K562 (cell line): Measurements from ENCODE around the gene ZFPM1. TPM values are rescaled to one million over a fixed set of nuclear protein-coding genes. Genes with fewer than 3 reads are reported as not detected.

Experiments
- ATF1 ChIP-seq, 2 experiments: fragments of 450-650 bp in 1 of 2; IDR thresholded peaks; 2 replicates each; pipeline ENCODE4 v1.6.1; 2016; ENCODE audit warnings: missing compliant biosample characterization in 1 of 2, missing genetic modification characterization in 1 of 2
- C11orf30 ChIP-seq: fragments of 450-650 bp; IDR thresholded peaks from 2 replicates; pipeline ENCODE4 v1.6.1; 2016; ENCODE audit warnings: low read depth, mild to moderate bottlenecking
- FIP1L1 ChIP-seq: fragments of 200-400 bp; formaldehyde crosslinking; IDR thresholded peaks from 2 replicates; pipeline ENCODE4 v1.6.1; 2018; ENCODE audit warnings: mild to moderate bottlenecking, low read depth, low read length; ENCODE audit not compliant: poor library complexity, severe bottlenecking
- MBD2 ChIP-seq: sonication (generic); IDR thresholded peaks from 2 replicates; pipeline ENCODE4 v1.6.1; 2016; ENCODE audit warnings: low read depth, borderline replicate concordance
- MTA1 ChIP-seq: fragments of 450-650 bp; IDR thresholded peaks from 2 replicates; pipeline ENCODE4 v1.6.1; 2017; ENCODE audit warnings: borderline replicate concordance
- NR2F6 ChIP-seq: fragments of 450-650 bp; formaldehyde crosslinking; IDR thresholded peaks from 2 replicates; pipeline ENCODE4 v1.4.0; 2020; ENCODE audit warnings: mild to moderate bottlenecking
- REST ChIP-seq, 2 experiments: fragments of 450-650 bp; formaldehyde crosslinking in 1 of 2; IDR thresholded peaks; 2 replicates each; pipeline versions ENCODE4 v1.4.0 to v1.6.1; 2014 to 2020; ENCODE audit warnings: mild to moderate bottlenecking in 2 of 2, borderline replicate concordance in 1 of 2, low read depth in 1 of 2
- SP2 ChIP-seq: IDR thresholded peaks from 2 replicates; pipeline ENCODE4 v1.6.1; 2011; ENCODE audit warnings: mild to moderate bottlenecking, low read depth, low read length, moderate library complexity; ENCODE audit not compliant: poor library complexity, severe bottlenecking; ENCODE audit errors: extremely low read depth
- TCF7L2 ChIP-seq: fragments of 150-350 bp; IDR thresholded peaks from 2 replicates; pipeline ENCODE4 v1.6.1; 2016; ENCODE audit warnings: low read depth, mild to moderate bottlenecking, low read length, moderate library complexity
- TGIF2 ChIP-seq: sonication (generic); formaldehyde crosslinking; IDR thresholded peaks from 2 replicates; pipeline ENCODE4 v1.8.1; 2022; ENCODE audit warnings: mild to moderate bottlenecking, missing genetic modification reagents, moderate library complexity
- ZBTB7A ChIP-seq: IDR thresholded peaks from 2 replicates; pipeline ENCODE4 v1.6.1; 2011; ENCODE audit warnings: low read depth, mild to moderate bottlenecking, low read length, moderate library complexity, borderline replicate concordance; ENCODE audit not compliant: control insufficient read depth
- ZKSCAN3 ChIP-seq: fragments of 250-450 bp; sonication (Bioruptor Pico); IDR thresholded peaks from 2 replicates; pipeline ENCODE4 v1.4.0; 2020
- ZNF263 ChIP-seq: sonication (generic); formaldehyde crosslinking; IDR thresholded peaks from 2 replicates; pipeline ENCODE4 v1.8.0; 2022; ENCODE audit warnings: mild to moderate bottlenecking, missing genetic modification reagents, borderline replicate concordance
- ZNF431 ChIP-seq: sonication (generic); formaldehyde crosslinking; IDR thresholded peaks from 2 replicates; pipeline ENCODE4 v1.8.0; 2022; ENCODE audit warnings: mild to moderate bottlenecking, missing genetic modification reagents
- polyA plus RNA-seq, 8 experiments: library from polyadenylated mRNA; depleted of rRNA in 4 of 8; stranded (reverse) in 5 of 8; unstranded in 3 of 8; fragments of >200 nt; fragmentation: Nextera tagmentation in 2 of 8; fragmentation: Illumina TruSeq in 1 of 8; extraction: Ambion mirVana in 2 of 8; extraction: Trizol in 1 of 8; gene quantifications; 2 replicates each; pipeline versions ENCODE4 v1.2.1 to v1.2.3, GENCODE V29; 2011 to 2014; ENCODE audit warnings: inconsistent platforms in 1 of 8, missing spikeins in 1 of 8
- total RNA-seq, 7 experiments: library from RNA; depleted of rRNA in 6 of 7; stranded (reverse); fragments of >200 nt in 6 of 7; fragmentation: Illumina TruSeq in 2 of 7; extraction: Trizol in 2 of 7; gene quantifications; 2 replicates each; pipeline versions ENCODE4 v1.2.1 to v1.2.3, GENCODE V29; 2011 to 2021; ENCODE audit warnings: low replicate concordance in 1 of 7
- TF ChIP-seq, protein P1 (sequence below): fragments of 250-450 bp; sonication (Bioruptor Pico); IDR thresholded peaks from 2 replicates; pipeline ENCODE4 v1.4.0; 2020; ENCODE audit warnings: mild to moderate bottlenecking

Gene ZFPM1
- total and polyA plus RNA-seq, 9 of the 15 experiments (the other 6 are each of a cell fraction or from before 2014, with no cell fraction given), result 0.03 to 35.9 (median 1.4) TPM

- TF ChIP-seq TCF7L2, result no peak
- peak; percentile 51 for TF ChIP-seq FIP1L1
- peak; percentile 97 for TF ChIP-seq REST (IDR thresholded peaks at IDR 0.05; ENCODE audit: borderline replicate concordance)
- TF ChIP-seq REST (CRISPR knock-in tag; IDR thresholded peaks at IDR 0.05; ENCODE audit: low read depth), result peak; percentile 72
- no peak for TF ChIP-seq ATF1 (CRISPR knock-in tag; IDR thresholded peaks at IDR 0.05)
- TF ChIP-seq ATF1 (tag; IDR thresholded peaks at IDR 0.05), result 0 out of 2 replicates have a peak, but pooled peaks have one; percentile 17
- TF ChIP-seq TGIF2 (CRISPR knock-in tag), result no peak
- 0 out of 2 replicates have a peak, but pooled peaks have one; percentile 42 for TF ChIP-seq MTA1
- TF ChIP-seq MBD2, result no peak
- TF ChIP-seq ZNF431 (CRISPR knock-in tag), result no peak
- peak; percentile 53; the same call in 1 of the 2 replicates for TF ChIP-seq ZBTB7A
- TF ChIP-seq C11orf30, result no peak
- TF ChIP-seq ZKSCAN3 (CRISPR knock-in tag), result no peak
- TF ChIP-seq ZNF263 (CRISPR knock-in tag), result peak; percentile 26; the same call in 1 of the 2 replicates
- TF ChIP-seq SP2, result no peak
- TF ChIP-seq, protein P1, sequence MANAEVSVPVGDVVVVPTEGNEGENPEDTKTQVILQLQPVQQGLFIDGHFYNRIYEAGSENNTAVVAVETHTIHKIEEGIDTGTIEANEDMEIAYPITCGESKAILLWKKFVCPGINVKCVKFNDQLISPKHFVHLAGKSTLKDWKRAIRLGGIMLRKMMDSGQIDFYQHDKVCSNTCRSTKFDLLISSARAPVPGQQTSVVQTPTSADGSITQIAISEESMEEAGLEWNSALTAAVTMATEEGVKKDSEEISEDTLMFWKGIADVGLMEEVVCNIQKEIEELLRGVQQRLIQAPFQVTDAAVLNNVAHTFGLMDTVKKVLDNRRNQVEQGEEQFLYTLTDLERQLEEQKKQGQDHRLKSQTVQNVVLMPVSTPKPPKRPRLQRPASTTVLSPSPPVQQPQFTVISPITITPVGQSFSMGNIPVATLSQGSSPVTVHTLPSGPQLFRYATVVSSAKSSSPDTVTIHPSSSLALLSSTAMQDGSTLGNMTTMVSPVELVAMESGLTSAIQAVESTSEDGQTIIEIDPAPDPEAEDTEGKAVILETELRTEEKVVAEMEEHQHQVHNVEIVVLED (CRISPR knock-in tag), result no peak
- peak; percentile 47; the same call in 1 of the 2 replicates for TF ChIP-seq NR2F6
Observed at GRCh38 chr16:88442727-88443576, 10.1 kb upstream of the ZFPM1 start (continued).
